IPS-15b (cell line): Measurements from ENCODE around the gene BIRC5.
A peak's percentile ranks its signal among the peaks of the same experiment; 100 is the strongest.
"Not testable (repeated sequence)": the region's sequence is repeated elsewhere in the genome, so short reads cannot be mapped to it uniquely, and the experiment has no call there.

Experiments used
- H3K27me3 ChIP-seq: one replicate; pipeline ENCODE4 v1.6.1; 2013; ENCODE audit warnings: low read length; ENCODE audit not compliant: control insufficient read depth, insufficient read depth
- H3K36me3 ChIP-seq: one replicate; pipeline ENCODE4 v1.6.1; 2013; ENCODE audit warnings: low read length; ENCODE audit not compliant: control insufficient read depth, insufficient read depth
- H3K4me1 ChIP-seq: one replicate; pipeline ENCODE4 v1.6.1; 2013; ENCODE audit warnings: mild to moderate bottlenecking, low read length; ENCODE audit not compliant: control insufficient read depth, insufficient read depth
- H3K4me3 ChIP-seq: one replicate; pipeline ENCODE4 v1.5.1; 2013; ENCODE audit warnings: low read depth, low read length
- H3K9ac ChIP-seq: one replicate; pipeline ENCODE4 v1.6.1; 2013; ENCODE audit warnings: low read depth, mild to moderate bottlenecking, low read length
- H3K9me3 ChIP-seq: one replicate; pipeline ENCODE4 v1.6.1; 2013; ENCODE audit warnings: mild to moderate bottlenecking, low read length; ENCODE audit not compliant: control insufficient read depth, insufficient read depth

Gene BIRC5

DNA sequence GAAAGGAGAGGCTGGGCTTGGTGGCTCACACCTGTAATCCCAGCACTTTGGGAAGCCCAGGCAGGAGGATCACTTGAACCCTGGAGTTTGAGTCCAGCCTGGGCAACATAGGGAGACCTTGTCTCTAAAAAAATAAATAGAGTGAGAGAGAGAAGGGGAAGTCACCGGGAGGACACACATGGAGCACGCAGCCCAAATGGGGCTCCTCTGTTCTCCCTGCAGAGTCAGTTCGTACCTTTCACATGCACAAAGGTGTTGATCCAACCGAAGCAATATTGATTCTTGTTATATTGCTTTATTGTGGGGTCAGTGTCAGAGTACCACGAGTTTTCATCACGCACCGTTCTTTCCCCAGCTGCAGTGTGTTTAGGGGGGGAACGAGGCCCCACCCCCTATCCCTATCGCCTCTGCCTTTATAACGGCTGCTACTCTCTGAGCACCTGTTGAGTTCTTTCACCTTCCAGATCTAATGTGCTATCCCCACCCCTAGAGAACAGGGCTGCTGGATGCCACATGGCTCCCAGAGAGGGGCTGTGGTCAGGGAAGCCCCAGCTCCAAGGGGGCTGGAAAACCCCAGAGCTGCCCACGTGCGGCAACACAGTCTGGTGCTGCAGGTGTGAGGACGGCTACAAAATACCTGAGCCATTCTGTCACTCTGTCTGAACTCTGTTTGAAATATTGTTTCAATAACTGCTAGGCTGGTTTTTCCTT is 16.4 kb downstream of the BIRC5 start:
- no peaks in the 10 kb centered on the region for H3K9me3 ChIP-seq
- no peaks in the 10 kb centered on the region for H3K4me1 ChIP-seq
- H3K27me3 ChIP-seq = peaks cover 23% of the 10 kb centered on the region
- H3K4me3 ChIP-seq = no peak overlapping the region
- H3K36me3 ChIP-seq = no peaks in the 10 kb centered on the region
- H3K9ac ChIP-seq = no peak overlapping the region

DNA sequence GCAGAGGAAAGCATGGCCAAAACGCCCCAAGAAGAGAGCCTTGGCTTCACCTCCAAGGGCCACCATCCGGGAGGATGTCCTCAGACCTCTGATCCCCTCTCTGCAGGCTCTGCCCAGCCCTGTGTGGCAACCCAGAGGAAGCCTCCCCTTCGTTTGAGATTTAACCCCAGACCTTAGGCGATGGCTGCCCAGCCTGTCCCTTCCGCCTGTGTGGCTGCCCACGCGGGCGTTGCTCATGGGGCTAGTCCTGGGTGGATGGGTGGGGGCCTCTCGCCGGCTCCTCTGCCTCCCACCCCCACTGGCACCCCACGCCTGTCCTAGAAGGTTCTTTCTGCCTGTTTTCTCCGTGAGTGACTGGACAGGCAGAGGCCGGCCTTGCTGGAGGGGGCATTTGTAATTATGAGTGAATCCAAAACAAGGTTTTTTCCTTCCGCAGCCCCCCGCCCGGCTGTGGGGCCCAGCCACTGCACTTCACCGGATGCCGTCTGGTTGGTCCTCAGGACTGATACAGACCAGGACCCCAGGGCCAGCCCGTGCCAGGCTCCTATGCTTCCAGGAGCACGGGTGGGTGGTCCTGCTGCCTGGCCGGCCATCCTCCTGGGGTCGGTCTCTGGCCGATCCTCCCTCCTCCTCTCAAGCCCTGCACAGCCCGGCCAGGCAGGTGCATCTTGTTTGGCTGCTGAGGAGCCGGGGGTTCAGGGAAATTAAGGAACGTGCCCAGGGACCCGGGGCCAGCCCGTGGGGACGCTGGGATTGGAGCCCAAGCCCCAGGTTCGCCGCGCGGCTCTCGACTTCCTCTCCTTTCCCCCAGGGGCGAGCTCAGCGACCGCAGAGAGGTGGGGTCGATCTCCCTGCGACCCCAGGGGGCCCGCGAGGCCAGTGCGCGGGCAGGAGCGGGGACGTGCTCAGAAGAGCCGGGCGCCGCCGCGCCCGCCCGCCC is 17.2 kb downstream of the BIRC5 start, which contains the start of gene TMEM235:
Gene TMEM235 (plus strand): TSS at position 636 of the 940 bp plus-strand sequence. CDS start 393 bp downstream, outside the sequence.
- Histone ChIP-seq H3K4me3 (peak within 1 kb of the TSS; percentile 50), H3K4me1 (no peaks in the 10 kb centered on the region), H3K36me3 (no peaks in the 10 kb centered on the region), H3K9me3 (no peaks in the 10 kb centered on the region), H3K9ac (no peak within 1 kb of the TSS), H3K27me3 (peaks cover 23% of the 10 kb centered on the region)

DNA sequence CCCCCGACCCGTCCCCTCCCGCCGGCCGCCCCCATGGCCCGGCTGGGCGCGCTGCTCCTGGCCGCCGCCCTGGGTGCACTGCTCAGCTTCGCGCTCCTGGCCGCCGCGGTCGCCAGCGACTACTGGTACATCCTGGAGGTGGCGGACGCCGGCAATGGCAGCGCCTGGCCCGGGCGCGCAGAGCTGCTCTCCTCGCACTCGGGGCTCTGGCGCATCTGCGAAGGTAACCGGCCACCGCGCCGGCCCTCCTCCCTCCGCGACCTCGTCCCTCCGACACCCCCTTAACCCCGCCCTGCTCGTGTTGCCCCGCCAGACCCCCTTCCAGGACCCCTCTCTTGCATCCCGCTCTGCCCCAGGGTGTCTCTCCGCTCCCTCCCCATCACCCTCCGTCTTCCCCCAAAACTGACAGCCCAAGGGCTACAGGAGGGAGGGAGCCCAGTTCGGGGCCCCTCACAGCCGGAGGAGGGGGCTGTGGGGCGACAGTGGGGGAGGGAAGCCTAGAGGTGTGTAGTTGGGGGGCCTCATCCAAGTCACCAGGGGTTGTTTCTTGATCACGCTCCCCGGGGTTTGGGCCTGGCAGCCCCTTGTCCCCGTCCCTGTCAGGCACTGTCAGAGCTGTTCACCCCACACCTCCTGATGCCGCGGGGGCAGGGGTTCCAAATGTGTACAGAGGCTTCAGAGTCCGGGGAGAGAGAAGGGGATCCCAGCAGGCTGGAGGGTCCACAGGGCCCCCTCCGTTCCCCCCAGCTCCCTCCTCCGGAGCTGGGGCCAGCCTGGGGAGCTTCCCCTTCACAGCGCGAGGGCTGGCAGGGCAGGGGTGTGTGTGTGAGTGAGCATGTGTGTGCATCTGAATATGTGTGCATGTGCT is 18.2 kb downstream of the BIRC5 start:
- Histone ChIP-seq H3K27me3 (peaks cover 23% of the 10 kb centered on the region), H3K9ac (no peak overlapping the region), H3K4me3 (peak overlapping the region; percentile 50)

DNA sequence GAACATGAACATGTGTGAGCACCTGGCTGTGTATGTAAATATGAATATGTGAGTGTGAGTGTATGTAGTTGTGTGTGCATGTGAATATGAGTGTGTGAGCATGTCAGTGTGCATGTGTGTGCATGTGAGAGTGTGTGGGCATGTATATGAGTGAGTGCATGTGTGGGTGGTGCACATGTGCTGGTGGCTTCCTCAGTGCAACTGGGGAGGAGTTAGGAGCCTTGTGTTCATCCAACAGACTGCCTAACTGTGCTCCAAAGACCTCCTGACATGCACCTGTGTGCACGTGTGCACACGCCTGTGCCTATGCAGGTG is 18.8 kb downstream of the BIRC5 start:
- H3K36me3 ChIP-seq = no peaks in the 10 kb centered on the region
- peaks cover 23% of the 10 kb centered on the region for H3K27me3 ChIP-seq
- no peak overlapping the region for H3K9ac ChIP-seq
- H3K4me1 ChIP-seq = no peaks in the 10 kb centered on the region
- H3K9me3 ChIP-seq = no peaks in the 10 kb centered on the region
- H3K4me3 ChIP-seq = no peak overlapping the region

More for the DNA sequence above, 18.2 kb downstream of the BIRC5 start:
- Histone ChIP-seq H3K4me1 (no peaks in the 10 kb centered on the region), H3K9me3 (no peaks in the 10 kb centered on the region), H3K36me3 (no peaks in the 10 kb centered on the region)

DNA sequence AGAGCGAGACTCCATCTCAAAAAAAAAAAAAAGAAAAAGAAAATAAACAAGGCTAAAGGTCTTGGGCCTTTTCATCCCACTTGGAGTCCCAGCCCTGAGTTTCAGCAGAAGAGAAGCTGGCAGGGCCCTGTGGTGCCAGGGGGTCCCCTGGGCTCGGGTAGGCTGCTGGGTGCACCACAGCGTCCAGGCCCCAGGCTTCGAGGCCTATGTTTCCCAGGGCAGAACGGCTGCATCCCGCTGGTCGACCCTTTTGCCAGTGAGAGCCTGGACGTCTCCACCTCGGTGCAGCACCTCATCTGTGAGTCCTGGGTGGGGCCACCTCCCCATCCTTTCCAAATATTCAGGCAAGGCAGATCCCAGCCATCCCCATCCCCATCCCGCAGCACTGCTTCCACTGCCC is 19.6 kb downstream of the BIRC5 start:
- Histone ChIP-seq H3K9me3 (no peaks in the 10 kb centered on the region), H3K9ac (no peak overlapping the region), H3K4me1 (no peaks in the 10 kb centered on the region), H3K27me3 (peaks cover 23% of the 10 kb centered on the region), H3K4me3 (no peak overlapping the region), H3K36me3 (no peaks in the 10 kb centered on the region)

DNA sequence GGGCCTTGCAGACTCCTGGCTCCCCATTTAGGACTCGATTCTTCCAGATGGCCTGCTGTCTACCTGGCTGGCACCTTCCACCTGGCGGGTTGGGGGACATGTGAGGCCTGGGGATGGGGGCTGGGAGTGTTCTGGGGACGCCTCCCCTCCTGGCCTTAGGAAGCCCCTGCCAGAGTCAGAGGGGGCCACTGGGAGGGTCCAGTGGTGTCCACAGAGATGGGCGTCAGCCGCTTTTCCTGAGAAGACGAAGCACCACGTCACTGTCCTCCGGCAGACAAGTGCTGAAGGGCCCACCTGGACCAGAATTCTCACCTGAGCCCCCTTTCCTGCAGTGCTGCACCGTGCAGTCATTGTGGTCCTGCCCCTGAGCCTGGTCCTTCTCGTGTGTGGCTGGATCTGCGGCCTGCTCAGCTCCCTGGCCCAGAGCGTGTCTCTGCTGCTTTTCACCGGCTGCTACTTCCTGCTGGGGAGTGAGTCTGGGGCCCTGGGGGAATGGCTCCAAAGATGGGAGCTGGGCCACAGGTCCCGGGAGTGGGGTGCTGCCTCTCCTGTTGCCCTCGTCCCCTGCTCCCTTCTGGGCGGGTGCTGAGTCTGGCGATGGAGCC is 20.3 kb downstream of the BIRC5 start:
- Histone ChIP-seq H3K4me3 (no peak overlapping the region), H3K27me3 (peaks cover 23% of the 10 kb centered on the region), H3K36me3 (no peaks in the 10 kb centered on the region), H3K4me1 (no peaks in the 10 kb centered on the region), H3K9me3 (no peaks in the 10 kb centered on the region), H3K9ac (no peak overlapping the region)

DNA sequence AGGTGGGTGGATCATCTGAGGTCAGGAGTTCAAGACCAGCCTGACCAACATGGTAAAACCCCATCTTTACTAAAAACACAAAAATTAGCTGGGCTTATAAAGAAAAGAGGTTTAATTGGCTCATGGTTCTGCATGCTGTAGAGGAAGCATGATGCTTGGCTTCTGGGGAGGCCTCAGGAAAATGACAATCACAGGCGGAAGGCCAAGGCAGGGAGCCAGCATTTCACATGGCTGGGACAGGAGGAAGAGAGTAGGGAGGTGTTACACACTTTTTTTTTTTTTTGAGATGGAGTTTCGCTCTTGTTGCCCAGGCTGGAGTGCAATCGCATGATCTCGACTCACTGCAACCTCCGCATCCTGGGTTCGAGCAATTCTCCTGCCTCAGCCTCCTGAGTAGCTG is 21.0 kb downstream of the BIRC5 start:
- H3K4me1 ChIP-seq, H3K9me3 ChIP-seq, H3K4me3 ChIP-seq, H3K36me3 ChIP-seq, H3K9ac ChIP-seq: not testable (repeated sequence)
- H3K27me3 ChIP-seq = peaks cover 22% of the 10 kb centered on the region

DNA sequence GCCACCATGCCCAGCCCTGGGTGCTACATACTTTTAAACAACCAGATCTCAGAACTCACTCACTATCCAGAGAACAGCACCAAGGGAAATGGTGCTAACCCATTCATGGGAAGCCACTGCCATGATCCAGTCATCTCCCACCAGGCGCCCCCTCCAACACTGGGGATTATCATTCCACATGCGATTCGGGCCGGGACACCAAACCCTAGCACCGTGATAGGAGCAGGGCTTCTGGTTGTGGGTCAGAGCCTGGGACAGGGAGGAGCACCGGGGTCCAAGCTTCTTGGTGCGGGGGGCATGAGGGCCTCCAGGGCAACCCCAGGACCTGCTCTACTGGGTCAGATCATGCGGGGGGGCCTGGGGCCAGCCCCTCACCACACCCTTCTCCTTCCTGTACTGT is 21.8 kb downstream of the BIRC5 start:
- no peak overlapping the region for H3K4me3 ChIP-seq
- H3K9ac ChIP-seq = no peak overlapping the region
- H3K9me3 ChIP-seq = no peaks in the 10 kb centered on the region
- H3K27me3 ChIP-seq = peaks cover 17% of the 10 kb centered on the region
- H3K36me3 ChIP-seq = no peaks in the 10 kb centered on the region
- H3K4me1 ChIP-seq = no peaks in the 10 kb centered on the region

DNA sequence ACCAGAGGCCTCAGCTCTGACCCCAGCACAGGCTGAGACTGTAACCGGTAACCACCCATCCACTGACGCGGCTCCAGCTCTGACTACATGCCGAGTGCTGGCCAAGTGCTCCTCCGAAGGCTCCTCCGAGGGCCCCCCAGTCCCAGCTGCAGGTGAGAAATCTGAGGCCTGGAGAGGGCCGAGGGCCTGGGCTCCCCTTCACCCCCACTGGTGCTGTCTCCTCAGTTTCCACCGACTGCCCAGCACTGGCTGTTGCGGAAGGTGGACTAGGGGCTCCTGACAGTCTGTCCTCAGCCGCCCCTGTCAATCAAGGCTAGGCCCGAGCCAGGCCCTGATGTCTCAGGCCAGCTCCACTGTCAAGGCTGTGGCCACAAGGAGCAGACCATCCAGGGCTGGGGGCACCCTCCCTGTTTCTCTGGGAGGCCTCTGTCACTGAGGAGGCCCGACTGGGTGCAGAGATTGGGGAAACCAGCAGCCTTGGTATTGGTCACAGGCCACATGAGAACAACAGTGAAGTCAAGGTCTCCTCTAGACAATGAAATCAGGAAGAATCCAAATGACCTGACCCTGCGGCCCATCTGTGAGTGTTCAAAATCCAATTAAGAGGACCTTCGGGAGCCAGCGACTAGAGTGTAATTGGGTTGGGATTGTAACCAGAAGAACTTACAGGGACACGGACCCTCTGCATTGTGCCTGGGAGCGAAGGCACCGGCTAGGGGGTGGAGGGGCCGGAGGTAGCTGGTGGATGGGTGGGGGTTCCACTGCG is 22.5 kb downstream of the BIRC5 start:
- Histone ChIP-seq H3K4me1 (no peaks in the 10 kb centered on the region), H3K27me3 (peaks cover 10% of the 10 kb centered on the region), H3K9ac (no peak overlapping the region), H3K9me3 (no peaks in the 10 kb centered on the region), H3K36me3 (no peaks in the 10 kb centered on the region), H3K4me3 (no peak overlapping the region)

DNA sequence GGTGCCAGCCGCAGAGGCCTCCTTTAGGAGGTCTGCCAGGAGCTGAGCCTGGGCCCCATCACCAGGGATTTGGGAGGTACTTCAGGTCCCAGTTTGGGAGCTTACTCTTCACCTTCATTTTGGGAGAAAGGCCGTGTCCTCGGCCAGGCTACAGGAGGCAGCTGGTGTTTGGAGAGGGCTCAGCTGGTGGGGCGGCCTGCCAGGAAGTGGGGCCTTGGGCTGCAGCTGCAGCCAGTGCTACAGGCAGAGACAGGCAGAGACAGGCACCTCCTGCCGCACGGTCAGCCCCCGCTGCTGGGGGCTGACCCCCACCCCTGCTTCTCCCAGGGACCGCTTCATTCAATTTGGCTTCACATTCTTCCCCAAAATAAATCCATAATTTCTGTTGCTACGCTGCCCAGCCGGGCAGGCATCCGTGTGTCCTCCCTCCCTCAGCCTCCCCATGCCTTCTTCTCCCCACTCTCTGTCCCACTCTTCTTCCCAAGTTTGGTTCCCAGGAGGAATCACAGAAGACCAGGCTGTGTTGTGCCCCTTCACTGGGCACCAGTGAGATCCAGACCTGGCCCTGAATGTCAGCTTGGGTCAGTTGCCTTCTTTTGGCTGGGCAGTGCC is 23.5 kb downstream of the BIRC5 start:
- Histone ChIP-seq H3K27me3 (peaks cover 6% of the 10 kb centered on the region), H3K4me1 (no peaks in the 10 kb centered on the region), H3K9ac (no peak overlapping the region)

More for the DNA sequence above, 23.5 kb downstream of the BIRC5 start:
- H3K9me3 ChIP-seq = no peaks in the 10 kb centered on the region
- H3K36me3 ChIP-seq = no peaks in the 10 kb centered on the region
- H3K4me3 ChIP-seq = no peak overlapping the region
